HG03060 (cell line): Measurements from ENCODE around the gene IFFO2.

Source experiments
- ATAC-seq: cut with Tn5 transposase; IDR thresholded peaks from one replicate; pipeline ENCODE4 v1.9.1; 2021; ENCODE audit warnings: low read depth, moderate number of reproducible peaks; ENCODE audit not compliant: unreplicated experiment

IFFO2 gene

DNA sequence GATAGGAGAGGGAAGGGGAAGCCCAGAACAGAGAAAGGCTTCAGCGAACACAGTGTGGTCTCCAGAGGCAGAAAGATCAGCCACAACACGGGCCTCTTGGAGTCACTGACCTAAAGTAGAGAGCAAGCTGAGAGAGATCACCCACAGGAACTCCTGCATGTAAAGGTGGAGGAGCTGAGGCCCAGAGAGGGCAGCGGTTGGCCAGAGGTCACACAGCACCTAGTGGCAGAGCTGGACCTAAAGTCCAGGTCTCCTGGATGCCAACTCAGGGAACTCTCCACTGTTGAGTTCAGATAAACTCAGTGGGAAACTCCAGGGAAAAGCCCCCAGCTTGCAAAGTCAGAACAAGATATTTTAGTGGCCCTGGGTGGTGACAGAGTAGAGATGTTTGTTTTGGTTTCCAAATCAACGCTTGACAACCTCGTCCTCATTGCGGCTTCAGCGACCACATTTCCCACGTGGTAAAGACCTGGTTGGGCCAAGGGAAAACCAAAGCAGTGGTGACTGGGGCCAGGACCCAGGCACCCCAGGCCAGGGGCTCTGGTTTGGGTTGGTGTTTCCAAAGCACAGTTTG, 4.6 kb downstream of the IFFO2 start:
- peak; percentile 33 for ATAC-seq

DNA sequence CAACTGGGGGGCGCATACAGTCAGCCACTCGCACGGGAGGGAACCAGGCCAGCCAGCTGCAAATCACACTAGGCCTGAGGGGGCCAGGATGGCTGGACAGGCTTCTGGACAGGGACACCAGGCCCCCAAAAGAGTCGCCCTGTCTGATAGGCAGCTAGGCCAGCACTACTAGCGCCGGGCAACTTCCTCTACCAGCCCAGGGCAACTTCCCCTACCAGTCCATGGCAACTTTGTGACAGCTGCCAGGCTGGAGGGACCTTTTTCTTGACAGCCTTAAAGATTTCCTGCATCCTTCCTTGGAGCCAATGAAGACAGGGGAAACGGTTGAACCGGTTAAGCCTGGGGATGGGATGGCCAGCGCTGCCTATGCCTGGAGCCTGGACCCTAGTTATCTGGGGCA, 5.1 kb downstream of the IFFO2 start:
- ATAC-seq, result no peak

DNA sequence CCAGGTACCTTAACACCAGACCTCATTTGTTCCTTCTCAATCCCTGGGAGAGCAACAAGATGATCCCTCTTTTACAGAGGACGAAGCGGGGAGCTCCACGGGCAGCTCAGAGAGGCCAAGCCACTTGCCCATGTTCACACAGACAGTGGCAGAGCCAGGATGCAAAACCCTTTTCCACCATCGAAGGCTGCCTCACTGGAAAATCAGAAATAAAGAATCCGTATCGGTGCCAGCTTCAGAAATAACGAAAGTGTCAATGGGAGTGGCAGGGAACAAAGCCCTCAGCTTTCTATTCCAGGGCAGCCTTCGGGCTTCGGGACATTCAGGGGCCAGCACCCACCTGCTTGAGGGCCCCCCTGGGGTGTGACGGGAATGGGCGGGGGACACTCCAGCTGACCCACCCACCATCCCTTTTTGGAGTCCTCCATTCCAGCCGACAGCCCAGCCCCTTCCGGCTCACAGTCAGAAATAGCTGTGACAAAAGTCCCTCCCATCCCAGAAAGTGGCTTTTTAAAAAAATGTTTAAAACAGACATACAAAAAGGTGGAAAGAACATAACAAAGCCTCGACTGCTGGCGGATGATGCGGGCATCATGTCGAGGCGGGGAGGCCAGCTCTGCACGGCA, 6.0 kb downstream of the IFFO2 start:
- no peak for ATAC-seq

GRCh38 chr1:18949686-18950400, 6.6 kb downstream of the IFFO2 start:
- ATAC-seq, result no peak

DNA sequence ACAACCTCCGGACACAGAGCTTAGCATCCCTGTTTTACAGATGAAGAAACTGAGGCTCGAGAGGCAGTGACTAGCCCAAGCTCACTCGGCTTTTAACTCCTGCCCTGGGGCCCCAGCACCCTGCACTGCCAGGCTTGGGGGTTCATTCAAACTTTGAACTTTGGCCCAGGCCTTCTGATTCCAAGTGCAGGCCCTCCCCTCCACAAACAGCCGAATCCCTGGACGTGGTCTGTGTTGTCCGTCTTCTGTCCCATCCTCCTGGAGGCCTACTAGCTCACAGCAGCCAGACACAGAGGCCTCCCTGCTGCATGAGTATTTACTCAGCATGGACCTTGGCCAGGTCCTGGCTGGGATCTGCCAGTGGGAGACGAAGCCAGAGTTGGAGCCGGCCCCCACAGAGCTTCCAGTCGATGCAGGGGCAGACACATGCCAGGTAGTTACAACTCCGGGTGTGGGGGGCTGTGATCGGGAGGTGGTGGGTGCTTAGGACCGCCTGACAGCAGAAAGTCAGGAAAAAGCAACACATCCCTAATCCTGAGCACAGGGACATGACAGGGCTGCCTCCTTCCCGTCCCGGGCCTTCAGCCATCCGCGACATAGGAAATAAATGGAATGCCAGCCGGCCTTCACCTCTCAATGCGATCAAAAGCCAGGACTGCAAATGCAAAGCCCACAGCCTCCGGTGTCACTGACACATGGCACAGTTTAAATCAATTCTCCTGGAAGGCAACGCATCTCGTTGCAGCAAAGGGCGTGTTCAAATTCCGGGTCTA, 7.4 kb downstream of the IFFO2 start:
- ATAC-seq, result no peak

- ATAC-seq, result no peak
Observed at GRCh38 chr1:18948048-18948912, 8.2 kb downstream of the IFFO2 start.

DNA sequence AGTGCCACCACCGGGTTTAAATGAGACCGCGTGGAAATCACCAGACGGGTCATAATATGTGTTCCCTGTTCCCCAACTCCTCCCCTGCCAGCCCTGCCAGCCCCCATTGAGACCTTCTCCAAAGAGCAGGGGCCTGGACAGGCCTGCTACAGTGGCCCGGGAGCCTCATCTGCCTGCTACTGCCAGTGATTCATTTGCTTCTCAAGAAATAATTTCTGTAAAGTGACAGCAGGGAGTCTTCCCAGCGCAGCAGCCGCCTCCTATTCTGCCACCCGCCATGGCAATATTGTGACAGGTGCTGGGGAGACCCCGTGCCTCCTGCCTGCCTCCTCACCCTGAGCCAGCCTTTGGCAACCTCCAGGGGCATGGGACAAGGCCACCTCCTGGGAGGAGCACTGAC, 8.9 kb downstream of the IFFO2 start:
- ATAC-seq, result no peak

GRCh38 chr1:18946550-18947381, 9.7 kb downstream of the IFFO2 start:
- ATAC-seq, result no peak

DNA sequence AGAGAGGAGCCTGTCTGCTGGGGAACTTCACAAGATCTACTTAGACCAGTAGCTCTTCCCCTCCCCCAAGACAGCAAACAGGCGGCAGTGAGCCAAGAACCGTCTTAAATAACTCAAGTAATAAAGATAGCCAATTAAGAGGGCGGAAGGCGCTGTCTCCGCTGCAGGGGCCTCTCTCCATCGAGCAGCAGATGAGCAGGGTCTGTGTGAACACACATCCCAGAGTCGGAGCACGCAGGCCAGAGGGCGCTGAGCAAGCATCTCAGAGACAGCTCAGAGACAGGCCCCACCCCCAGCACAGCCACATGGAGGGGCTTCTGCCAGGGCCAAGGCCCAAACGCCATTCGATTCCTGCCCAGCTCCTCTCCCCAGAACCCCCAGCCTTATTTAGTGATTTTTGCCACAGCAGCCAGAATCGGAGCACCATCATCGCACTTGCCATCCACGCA, 11.1 kb downstream of the IFFO2 start:
- ATAC-seq, result no peak

DNA sequence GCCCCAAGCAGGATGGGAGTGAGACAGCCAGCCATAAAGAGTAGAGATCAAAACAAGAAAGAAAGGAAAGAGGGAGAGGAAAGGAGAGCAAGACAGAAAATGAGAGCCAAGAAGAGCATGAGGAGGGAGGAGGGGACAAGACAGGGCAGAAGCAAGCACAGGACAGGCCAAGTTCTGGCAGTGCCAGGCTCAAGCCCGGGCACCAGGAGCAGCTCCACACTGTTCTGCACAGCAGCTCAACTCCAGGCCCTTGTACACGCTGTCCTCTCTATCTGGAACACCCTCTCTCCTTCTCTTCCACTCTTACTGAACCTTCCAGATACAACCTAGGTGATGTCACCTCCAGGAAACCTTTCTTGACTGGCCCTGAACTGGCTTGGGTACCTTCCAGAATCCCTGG, 11.7 kb downstream of the IFFO2 start:
- no peak for ATAC-seq

- no peak for ATAC-seq
Observed at GRCh38 chr1:18943914-18944572, 12.4 kb downstream of the IFFO2 start.

GRCh38 chr1:18943162-18943561, 13.3 kb downstream of the IFFO2 start:
- no peak for ATAC-seq

- ATAC-seq, result no peak
Observed at GRCh38 chr1:18942340-18942739, 14.1 kb downstream of the IFFO2 start.

DNA sequence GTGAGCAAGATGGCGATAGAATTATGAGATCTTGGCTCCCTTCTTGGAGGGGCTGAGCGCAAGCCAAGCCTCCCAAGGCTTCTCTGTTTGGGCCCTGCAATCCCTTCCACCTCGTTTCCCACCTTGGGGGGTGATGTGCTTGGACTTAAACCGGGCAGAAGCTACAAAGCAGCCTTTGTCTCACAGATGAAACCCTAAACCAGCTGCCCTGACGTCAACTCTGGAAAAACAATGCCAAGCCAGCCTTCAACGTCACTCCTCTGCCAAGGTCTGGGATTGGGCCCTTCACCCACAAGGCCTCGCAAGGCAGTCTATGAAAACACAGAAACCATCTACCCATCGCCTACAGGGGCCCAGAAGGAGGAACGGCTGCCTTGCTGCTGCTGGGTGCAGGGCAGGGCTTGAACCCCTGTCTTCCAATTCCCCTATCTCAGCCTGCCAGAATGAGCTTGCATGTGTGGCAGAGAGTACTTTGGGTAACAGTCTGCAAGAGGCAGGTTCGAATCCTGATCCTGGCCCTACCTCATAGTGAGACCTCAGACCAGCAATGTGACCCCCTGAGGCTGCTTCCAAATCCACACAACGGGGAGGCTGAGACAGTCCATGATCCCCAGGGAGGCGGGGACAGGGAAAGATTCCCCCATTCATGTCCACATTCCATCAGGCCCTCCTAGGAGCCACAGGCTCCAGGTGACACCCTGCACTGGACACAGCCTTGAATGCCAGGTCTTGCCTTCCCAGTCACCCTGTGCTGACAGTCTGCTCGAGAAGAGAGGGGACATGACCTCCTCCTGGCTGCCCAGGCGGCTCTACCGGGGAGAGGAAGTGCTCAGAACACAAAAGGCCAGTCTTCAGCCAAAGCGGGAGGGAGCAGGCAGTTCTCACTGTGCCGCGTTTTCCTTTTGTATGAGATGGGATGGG, 15.0 kb downstream of the IFFO2 start:
- no peak for ATAC-seq

GRCh38 chr1:18940303-18941020, 16.0 kb downstream of the IFFO2 start:
- ATAC-seq, result no peak

GRCh38 chr1:18939398-18940302, 16.8 kb downstream of the IFFO2 start:
- no peak for ATAC-seq
